Effector memory CD8-positive, alpha-beta T cell (primary cell): ENCODE results near the gene HRG.

Source experiments
- ATAC-seq: fragments of 150-1000 bp; cut with Tn5 transposase; replicated peaks from 2 replicates; pipeline ENCODE4 v1.10.0; 2021; ENCODE audit warnings: mild to moderate bottlenecking, moderate library complexity
- DNase-seq, 3 experiments: peaks; one replicate each; pipeline ENCODE4 v3.0.0; 2021
- H3K27ac Mint-ChIP-seq, 2 donors: one replicate each; pipeline ENCODE4 v1.8.0; 2022; ENCODE audit warnings: mild to moderate bottlenecking in 2 of 2, mixed read lengths in 2 of 2, moderate library complexity in 2 of 2
- H3K27me3 Mint-ChIP-seq, 2 donors: one replicate each; pipeline ENCODE4 v1.8.0; 2022; ENCODE audit warnings: mixed read lengths in 2 of 2
- H3K36me3 Mint-ChIP-seq: one replicate; pipeline ENCODE4 v1.8.0; 2022; ENCODE audit warnings: mild to moderate bottlenecking, moderate library complexity, mixed read lengths; ENCODE audit not compliant: insufficient read depth
- H3K4me1 Mint-ChIP-seq, 2 donors: one replicate each; pipeline ENCODE4 v1.8.0; 2022; ENCODE audit warnings: low read depth in 2 of 2, mixed read lengths in 2 of 2
- H3K4me3 Mint-ChIP-seq, 2 donors: one replicate each; pipeline ENCODE4 v1.8.0; 2022; ENCODE audit warnings: mild to moderate bottlenecking in 2 of 2, mixed read lengths in 2 of 2, moderate library complexity in 2 of 2
- H3K9me3 Mint-ChIP-seq, 2 donors: one replicate each; pipeline ENCODE4 v1.8.0; 2022; ENCODE audit warnings: mixed read lengths in 2 of 2
- total RNA-seq, 9 experiments: gene quantifications; one replicate each; lab custom pipeline; 2026; lab: John Stamatoyannopoulos, UW

HRG gene, protein sequence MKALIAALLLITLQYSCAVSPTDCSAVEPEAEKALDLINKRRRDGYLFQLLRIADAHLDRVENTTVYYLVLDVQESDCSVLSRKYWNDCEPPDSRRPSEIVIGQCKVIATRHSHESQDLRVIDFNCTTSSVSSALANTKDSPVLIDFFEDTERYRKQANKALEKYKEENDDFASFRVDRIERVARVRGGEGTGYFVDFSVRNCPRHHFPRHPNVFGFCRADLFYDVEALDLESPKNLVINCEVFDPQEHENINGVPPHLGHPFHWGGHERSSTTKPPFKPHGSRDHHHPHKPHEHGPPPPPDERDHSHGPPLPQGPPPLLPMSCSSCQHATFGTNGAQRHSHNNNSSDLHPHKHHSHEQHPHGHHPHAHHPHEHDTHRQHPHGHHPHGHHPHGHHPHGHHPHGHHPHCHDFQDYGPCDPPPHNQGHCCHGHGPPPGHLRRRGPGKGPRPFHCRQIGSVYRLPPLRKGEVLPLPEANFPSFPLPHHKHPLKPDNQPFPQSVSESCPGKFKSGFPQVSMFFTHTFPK
- total RNA-seq = 0 to 0.20 (median 0) reads per million in 9 experiments

DNA sequence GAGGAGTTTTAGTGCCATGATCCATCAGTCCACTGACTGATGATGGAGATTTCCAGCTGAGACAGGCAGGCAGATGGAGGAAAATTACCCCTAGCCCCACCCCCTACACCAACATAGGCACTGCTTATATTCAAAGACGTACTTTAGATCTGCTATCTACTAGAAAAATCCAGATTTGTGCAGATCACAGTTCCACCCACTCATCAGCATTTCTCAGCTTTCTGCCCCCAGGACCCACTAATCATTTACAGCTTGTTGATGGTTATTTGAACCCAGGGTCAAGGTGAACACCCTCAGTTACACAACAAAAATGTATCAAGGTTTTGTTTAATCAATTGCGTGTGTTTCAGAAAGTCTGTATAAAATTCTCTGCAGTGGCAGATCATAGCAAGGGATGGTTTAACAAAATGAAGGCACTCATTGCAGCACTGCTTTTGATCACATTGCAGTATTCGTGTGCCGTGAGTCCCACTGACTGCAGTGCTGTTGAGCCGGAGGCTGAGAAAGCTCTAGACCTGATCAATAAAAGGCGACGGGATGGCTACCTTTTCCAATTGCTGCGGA lies at the start of gene HRG:
HRG (plus strand) TSS at position 390 of the 564 bp plus-strand sequence; CDS start at position 408, 18 bp downstream.
- Mint-ChIP-seq H3K27ac (no peak within 1 kb of the TSS), H3K27me3 (peaks cover 32 to 53% of the 10 kb centered on the region in 2 donors), H3K9me3 (no peaks in the 10 kb centered on the region), H3K36me3 (peaks cover 3% of the 10 kb centered on the region), H3K4me3 (no peak within 1 kb of the TSS), H3K4me1 (no peaks in the 10 kb centered on the region)
- ATAC-seq (no peak), DNase-seq (no peak)

DNA sequence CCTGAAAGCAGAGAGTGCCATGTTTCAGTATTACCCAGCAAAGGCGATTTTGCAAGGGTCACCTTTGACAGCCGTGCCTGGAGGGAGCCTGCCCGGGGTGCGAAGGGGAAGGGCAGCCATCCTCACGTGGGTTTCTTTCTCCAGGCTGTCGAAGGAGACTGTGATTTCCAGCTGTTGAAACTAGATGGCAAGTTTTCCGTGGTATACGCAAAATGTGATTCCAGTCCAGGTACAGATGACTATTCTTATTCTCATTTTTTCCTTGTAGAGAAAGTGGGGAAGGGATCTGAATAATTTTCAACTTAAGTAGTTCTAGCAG lies 49.6 kb upstream of the HRG start:
- no peak overlapping the region for H3K27ac Mint-ChIP-seq
- peaks cover 13 to 16% of the 10 kb centered on the region in 2 donors for H3K4me1 Mint-ChIP-seq
- H3K36me3 Mint-ChIP-seq = no peaks in the 10 kb centered on the region
- no peak for DNase-seq
- H3K4me3 Mint-ChIP-seq = peak overlapping the region in 1 of 2 donors; percentile 64
- ATAC-seq = no peak
- peaks cover 51 to 56% of the 10 kb centered on the region in 2 donors for H3K27me3 Mint-ChIP-seq
- no peaks in the 10 kb centered on the region for H3K9me3 Mint-ChIP-seq

DNA sequence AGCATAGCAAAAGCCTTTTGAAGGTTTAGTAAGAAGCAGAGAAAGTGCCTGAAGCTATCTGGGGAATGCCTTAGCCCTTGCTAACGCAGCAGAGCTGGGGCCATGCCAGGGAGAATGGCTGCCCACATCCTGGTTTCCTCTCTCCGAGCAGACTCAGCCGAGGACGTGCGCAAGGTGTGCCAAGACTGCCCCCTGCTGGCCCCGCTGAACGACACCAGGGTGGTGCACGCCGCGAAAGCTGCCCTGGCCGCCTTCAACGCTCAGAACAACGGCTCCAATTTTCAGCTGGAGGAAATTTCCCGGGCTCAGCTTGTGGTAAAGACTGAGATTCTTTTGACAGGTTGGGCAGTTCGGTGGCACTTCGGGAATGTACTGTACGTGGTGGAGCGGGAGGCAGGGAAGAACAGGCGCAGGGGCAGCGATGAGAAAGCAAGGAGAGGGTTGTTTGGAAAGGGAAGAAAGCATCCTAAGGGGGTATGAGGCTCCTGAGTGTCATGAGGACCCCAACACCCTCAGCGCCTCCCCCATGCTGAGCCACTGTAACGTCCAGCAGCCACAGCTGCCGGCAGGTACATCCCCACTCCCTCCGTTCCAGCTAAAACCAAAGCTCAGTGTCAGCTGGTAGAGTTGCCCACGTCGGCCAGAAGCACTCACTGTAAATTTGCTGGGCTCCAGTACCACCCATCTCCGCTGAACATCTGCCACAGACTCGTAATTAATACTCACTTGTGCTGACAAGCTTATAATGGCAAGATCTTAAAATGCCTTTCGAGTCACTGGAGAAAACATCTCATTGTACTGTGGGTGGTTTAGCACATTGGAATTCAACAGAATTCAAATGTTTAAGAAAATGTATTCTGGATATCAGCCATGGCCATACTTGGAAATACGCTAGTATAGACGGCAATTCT lies 48.5 kb upstream of the HRG start:
- Mint-ChIP-seq H3K27ac (peak overlapping the region in 1 of 2 donors; percentile 52), H3K36me3 (no peaks in the 10 kb centered on the region), H3K9me3 (no peaks in the 10 kb centered on the region), H3K4me3 (peak overlapping the region; percentile 64 to 65), H3K27me3 (peaks cover 54 to 58% of the 10 kb centered on the region in 2 donors), H3K4me1 (peaks cover 13 to 16% of the 10 kb centered on the region in 2 donors)
- peak; percentile 98 for ATAC-seq
- peak; percentile 79 to 80 (median 80) for DNase-seq

DNA sequence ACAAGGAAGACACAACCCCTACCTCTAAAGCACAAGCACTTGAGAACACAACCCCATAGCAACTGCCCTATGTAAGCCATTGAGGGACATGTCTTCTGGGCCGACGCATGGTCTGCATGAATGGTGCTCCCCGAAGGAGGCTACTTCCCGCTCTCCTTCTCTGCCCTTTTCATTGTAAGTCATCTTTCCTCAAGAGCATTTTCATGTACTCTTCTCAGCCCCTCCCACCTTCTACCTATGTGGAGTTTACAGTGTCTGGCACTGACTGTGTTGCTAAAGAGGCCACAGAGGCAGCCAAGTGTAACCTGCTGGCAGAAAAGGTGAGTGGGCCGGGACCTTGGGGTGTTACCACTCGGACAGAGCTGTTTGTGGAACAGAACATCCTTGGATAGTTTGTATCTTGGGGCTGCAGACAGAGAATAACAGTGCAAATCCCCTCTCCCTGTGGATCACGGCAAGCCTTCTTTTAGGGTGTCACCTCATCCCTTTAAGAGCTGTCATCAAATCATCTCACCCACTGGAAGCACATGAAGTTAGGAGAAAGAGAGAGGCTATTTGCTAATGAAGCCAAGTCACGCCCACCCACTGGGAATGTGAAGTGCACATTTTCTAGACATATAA lies 47.4 kb upstream of the HRG start:
- Mint-ChIP-seq H3K4me1 (peaks cover 13 to 16% of the 10 kb centered on the region in 2 donors), H3K36me3 (no peaks in the 10 kb centered on the region), H3K27ac (no peak overlapping the region), H3K27me3 (peaks cover 56% of the 10 kb centered on the region in 2 donors), H3K4me3 (peak overlapping the region in 1 of 2 donors; percentile 13), H3K9me3 (no peaks in the 10 kb centered on the region)
- ATAC-seq = no peak
- DNase-seq = no peak

DNA sequence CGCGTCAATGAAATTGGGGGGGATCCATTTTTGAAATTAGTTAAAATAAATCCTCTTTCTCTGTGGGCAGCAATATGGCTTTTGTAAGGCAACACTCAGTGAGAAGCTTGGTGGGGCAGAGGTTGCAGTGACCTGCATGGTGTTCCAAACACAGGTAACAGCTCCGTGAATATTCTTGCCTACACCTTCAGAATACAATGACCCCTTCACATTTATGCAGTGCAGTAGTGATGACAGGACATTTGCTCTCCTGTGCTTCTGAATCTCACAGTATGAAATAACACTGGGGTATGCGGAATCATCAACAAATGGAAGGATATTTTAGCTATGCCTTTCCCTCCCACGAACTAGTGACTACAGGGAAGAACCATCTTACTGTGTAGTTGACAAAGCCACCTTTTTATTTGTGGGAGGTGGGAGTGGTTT lies 46.0 kb upstream of the HRG start:
- ATAC-seq = no peak
- Mint-ChIP-seq H3K4me1 (peaks cover 7 to 12% of the 10 kb centered on the region in 2 donors), H3K36me3 (no peaks in the 10 kb centered on the region), H3K27ac (no peak overlapping the region), H3K4me3 (no peak overlapping the region), H3K9me3 (no peaks in the 10 kb centered on the region), H3K27me3 (peaks cover 43 to 46% of the 10 kb centered on the region in 2 donors)
- no peak for DNase-seq

DNA sequence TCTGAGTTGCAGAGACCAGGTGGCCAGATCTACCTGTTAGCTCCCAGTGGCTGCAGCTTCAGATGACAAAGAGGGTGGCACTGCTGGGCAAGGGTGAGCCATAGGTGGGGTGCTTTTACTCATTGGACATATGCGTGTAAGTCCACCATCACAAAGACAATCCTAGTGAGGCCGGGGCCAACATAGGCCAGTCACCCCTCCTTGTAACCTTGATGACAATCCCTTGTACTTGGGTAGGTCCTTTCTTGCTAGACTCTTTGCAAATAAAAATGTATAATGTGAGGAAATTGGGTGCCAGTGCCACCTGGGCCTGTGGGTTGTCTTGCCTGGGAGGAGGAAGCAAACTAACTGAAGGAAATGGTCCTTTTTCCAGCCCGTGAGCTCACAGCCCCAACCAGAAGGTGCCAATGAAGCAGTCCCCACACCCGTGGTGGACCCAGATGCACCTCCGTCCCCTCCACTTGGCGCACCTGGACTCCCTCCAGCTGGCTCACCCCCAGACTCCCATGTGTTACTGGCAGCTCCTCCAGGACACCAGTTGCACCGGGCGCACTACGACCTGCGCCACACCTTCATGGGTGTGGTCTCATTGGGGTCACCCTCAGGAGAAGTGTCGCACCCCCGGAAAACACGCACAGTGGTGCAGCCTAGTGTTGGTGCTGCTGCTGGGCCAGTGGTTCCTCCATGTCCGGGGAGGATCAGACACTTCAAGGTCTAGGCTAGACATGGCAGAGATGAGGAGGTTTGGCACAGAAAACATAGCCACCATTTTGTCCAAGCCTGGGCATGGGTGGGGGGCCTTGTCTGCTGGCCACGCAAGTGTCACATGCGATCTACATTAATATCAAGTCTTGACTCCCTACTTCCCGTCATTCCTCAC lies 45.4 kb upstream of the HRG start:
- ATAC-seq = no peak
- Mint-ChIP-seq H3K27ac (no peak overlapping the region), H3K36me3 (no peaks in the 10 kb centered on the region), H3K4me1 (peaks cover 4 to 10% of the 10 kb centered on the region in 2 donors), H3K4me3 (no peak overlapping the region), H3K27me3 (peaks cover 39 to 46% of the 10 kb centered on the region in 2 donors), H3K9me3 (no peaks in the 10 kb centered on the region)
- no peak for DNase-seq

DNA sequence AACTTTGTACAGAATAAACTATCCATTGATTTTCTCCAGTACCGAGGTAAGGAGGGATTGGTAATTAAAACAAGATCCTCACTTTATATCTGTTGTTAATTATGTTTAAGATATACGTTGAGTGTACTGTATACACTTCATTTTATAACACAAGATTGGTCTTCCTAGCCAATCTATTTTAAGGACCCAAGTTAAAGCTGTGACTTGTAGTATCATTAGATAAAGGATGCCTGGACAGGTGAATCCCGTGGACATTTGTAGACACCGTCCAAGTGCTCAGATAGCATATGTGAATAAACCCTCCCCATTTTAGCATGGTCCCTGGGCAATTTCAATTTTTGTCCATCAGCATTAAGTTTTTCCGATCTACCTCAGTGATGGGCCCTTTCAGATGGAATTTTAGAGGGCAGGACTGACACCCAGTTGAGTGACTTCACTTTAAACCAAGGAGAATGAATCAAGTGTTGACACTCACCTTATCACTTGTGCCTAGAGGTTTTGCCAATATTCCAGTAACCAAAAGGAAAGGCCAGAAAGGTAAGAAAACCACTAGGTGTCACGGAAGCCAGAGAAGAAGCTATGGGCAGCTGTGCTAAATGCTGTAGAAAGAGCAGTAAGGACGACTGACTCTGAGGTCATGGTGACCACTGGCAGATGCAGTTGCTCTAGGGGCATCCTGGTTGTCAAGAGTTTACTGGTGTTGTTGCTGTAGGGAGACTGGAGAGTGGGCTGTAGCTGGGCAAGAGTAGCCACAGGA lies 43.7 kb upstream of the HRG start:
- no peak overlapping the region for H3K4me3 Mint-ChIP-seq
- no peak overlapping the region for H3K27ac Mint-ChIP-seq
- no peaks in the 10 kb centered on the region for H3K9me3 Mint-ChIP-seq
- DNase-seq (no peak), ATAC-seq (no peak)
- H3K27me3 Mint-ChIP-seq = peaks cover 37 to 42% of the 10 kb centered on the region in 2 donors
- H3K36me3 Mint-ChIP-seq = no peaks in the 10 kb centered on the region
- H3K4me1 Mint-ChIP-seq = peaks cover 3 to 5% of the 10 kb centered on the region in 2 donors

DNA sequence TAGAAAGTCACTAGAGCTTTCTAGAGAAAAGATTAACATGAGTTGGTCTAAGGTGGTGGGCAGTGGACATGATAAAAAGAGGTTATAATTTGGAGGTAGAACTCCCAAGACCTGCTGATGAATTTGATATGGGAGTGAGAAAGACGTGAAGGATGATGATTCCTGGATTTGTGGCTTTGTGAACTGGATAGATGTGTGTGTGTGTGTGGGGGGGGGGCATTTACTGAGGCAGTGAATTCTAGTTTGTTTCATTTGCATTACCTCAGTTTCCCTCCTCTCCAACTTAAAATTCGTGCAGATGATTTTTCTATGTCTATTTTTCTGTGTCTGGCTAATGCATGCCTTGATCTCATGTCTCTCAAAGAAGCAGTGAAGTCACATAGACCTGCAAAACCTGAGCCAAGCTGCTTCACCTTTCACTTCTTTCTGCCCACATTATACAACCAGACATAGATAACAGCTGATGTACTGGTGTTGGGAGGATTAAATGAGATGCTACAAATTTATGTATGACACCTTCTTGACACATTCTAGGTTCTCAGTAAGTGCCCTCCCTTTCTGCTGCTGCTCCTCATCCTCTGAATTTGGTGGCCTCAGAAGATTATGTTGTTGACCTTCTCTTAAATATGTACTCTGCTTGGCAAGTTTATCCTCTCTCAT lies 43.0 kb upstream of the HRG start:
- no peak overlapping the region for H3K27ac Mint-ChIP-seq
- no peaks in the 10 kb centered on the region for H3K36me3 Mint-ChIP-seq
- no peak overlapping the region for H3K4me3 Mint-ChIP-seq
- H3K9me3 Mint-ChIP-seq = no peaks in the 10 kb centered on the region
- H3K27me3 Mint-ChIP-seq = peaks cover 33 to 35% of the 10 kb centered on the region in 2 donors
- ATAC-seq = no peak
- DNase-seq = no peak
- H3K4me1 Mint-ChIP-seq = no peaks in the 10 kb centered on the region

DNA sequence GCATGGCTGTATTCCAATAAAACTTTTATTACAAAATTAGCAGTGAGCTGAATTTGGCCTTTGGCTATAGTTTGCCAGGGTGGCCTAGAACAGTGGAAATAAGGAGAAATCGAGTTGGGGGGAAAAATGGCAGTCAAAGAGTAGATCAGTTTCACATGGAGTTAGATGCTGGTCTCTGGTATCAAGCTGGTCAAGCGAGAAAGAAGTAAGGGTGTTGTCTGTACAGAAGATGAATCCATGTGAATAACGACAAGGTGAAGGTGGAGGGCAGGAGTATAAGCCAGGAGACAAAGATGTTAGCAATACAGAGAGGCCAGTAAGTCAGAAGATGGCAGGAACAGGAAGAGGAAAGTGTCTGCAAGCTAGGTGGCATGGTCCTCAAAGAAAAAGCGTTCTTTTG lies 41.2 kb upstream of the HRG start:
- DNase-seq (no peak), ATAC-seq (no peak)
- Mint-ChIP-seq H3K27me3 (peaks cover 21 to 24% of the 10 kb centered on the region in 2 donors), H3K36me3 (no peaks in the 10 kb centered on the region), H3K27ac (no peak overlapping the region), H3K4me3 (no peak overlapping the region), H3K9me3 (no peaks in the 10 kb centered on the region), H3K4me1 (no peaks in the 10 kb centered on the region)

DNA sequence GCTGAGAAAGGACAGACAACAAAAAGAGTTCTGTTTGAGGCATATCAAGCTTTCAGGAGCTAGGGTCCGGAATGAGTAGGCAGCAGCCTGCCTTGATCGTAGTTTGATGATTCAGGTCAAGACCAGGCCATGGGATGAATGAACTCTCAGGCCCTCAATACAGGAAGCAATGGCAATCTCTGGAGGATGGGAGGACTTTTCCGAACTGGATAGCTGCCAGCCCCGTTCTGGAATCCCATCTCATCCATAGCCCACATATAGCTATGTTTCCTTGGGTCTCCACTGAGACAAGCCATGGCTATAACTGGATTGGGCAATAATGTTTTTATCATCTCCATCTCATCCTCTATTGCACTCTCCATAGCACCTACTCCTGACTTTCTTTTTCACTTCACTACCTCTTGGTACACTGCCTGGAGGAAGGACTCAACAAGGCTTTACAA lies 40.2 kb upstream of the HRG start:
- Mint-ChIP-seq H3K4me3 (no peak overlapping the region), H3K4me1 (no peaks in the 10 kb centered on the region), H3K9me3 (no peaks in the 10 kb centered on the region), H3K27me3 (peaks cover 21 to 25% of the 10 kb centered on the region in 2 donors), H3K27ac (no peak overlapping the region), H3K36me3 (no peaks in the 10 kb centered on the region)
- DNase-seq (no peak), ATAC-seq (no peak)

DNA sequence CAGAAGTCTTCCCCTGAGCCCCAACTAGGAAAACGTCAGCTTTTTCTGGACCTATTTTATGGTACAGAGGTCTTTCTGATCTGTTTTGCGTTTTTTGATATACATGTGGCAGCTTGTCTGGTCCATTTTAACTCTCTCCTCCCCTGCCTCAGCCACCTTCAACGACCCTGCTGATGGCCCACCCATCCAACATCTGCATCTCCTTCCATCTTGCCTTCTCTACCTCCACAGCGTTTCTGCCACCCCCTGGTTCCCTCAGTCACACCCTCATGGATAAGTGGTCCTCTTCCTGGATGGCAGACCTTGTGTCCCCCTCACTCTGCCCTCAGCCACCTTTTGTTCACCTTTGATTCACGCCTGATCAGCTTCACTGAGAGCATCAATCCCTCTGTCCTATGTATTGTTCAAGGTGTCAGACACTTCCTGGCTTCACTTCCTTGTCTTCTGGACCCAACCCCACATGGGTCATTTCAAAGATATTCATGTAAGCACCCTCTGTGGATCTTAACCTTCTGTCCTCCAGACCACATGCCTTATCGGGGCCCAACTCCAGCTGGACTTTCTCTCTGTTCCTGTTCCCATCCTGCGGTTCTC lies 39.5 kb upstream of the HRG start:
- Mint-ChIP-seq H3K27ac (no peak overlapping the region), H3K4me1 (no peaks in the 10 kb centered on the region), H3K27me3 (peaks cover 22 to 24% of the 10 kb centered on the region in 2 donors), H3K9me3 (no peaks in the 10 kb centered on the region), H3K36me3 (no peaks in the 10 kb centered on the region), H3K4me3 (no peak overlapping the region)
- ATAC-seq (no peak), DNase-seq (no peak)
